Left lung (tissue), 10 donors: ENCODE results near the gene SPTBN5. TPM values are rescaled to one million over a fixed set of nuclear protein-coding genes. Genes with fewer than 3 reads are reported as not detected.

ENCODE experiments used
- ATAC-seq: fragments of 200-7000 bp; cut with Tn5 transposase; one replicate; pipeline ENCODE4 v1.9.1; 2020; ENCODE audit warnings: moderate library complexity
- DNase-seq, 4 donors: peaks; one replicate each; pipeline ENCODE4 v3.0.0-alpha.2; 2013 to 2020
- H3K27ac ChIP-seq, 2 donors: fragments of 200-600 bp; sonication (generic) in 1 of 2; one replicate each; pipeline versions ENCODE4 v1.5.0 to v1.8.0; 2020 to 2021
- H3K27me3 ChIP-seq, 2 donors: fragments of 200-600 bp; sonication (generic) in 1 of 2; one replicate each; pipeline versions ENCODE4 v1.5.0 to v1.8.0; 2020 to 2021
- H3K36me3 ChIP-seq, 2 donors: fragments of 200-600 bp; sonication (generic) in 1 of 2; one replicate each; pipeline versions ENCODE4 v1.5.0 to v1.8.0; 2020 to 2021
- H3K4me1 ChIP-seq, 2 donors: fragments of 200-600 bp; one replicate each; pipeline ENCODE4 v1.8.0; 2021
- H3K4me3 ChIP-seq, 2 donors: fragments of 200-600 bp; sonication (generic) in 1 of 2; one replicate each; pipeline versions ENCODE4 v1.5.0 to v1.8.0; 2020 to 2021; ENCODE audit warnings: mild to moderate bottlenecking in 1 of 2
- H3K9me3 ChIP-seq, 2 donors: fragments of 200-600 bp; sonication (generic) in 1 of 2; one replicate each; pipeline versions ENCODE4 v1.5.0 to v1.8.0; 2020 to 2021
- CTCF ChIP-seq, 2 donors: fragments of 200-600 bp; sonication (generic) in 1 of 2; IDR thresholded peaks; one replicate each; pipeline versions ENCODE4 v1.5.0 to v1.8.0; 2021; ENCODE audit warnings: antibody characterized with exemption in 2 of 2
- intact Hi-C, 2 donors: fragments of 100-400 bp; cut with DNase I; formaldehyde crosslinking; loops; one replicate each; pipeline versions ENCODE4 v1.11.2 to v1.14.2; 2022
- polyA plus RNA-seq, 6 donors: library from polyadenylated mRNA; unstranded; fragments of 120-200 nt; gene quantifications; one replicate each; pipeline ENCODE4 v1.2.1, GENCODE V29; 2013; ENCODE audit not compliant: insufficient read length in 6 of 6
- total RNA-seq, 2 donors: library from RNA; stranded (reverse); fragmentation: NEBNext Ultra II Directional; extraction: Animal tissue kit (Norgen Biotek cat#: 25700); gene quantifications; one replicate each; pipeline ENCODE4 v1.2.1, GENCODE V29; 2021
- donor health status: DM: no; HTN: yes; CAD: no.
- donor health status: DM: no; HTN: no; CAD: no.

SPTBN5 gene
- total and polyA plus RNA-seq, 8 donors, result 0.67 to 4.8 (median 1.3) TPM

GRCh38 chr15:41806291-41807181 is 87.3 kb downstream of the SPTBN5 start:
- Histone ChIP-seq H3K27me3 (no peaks in the 10 kb centered on the region), H3K4me1 (peaks cover 0 to 16% of the 10 kb centered on the region in 2 donors), H3K9me3 (no peaks in the 10 kb centered on the region), H3K27ac (no peak overlapping the region), H3K36me3 (peaks cover 0 to 18% of the 10 kb centered on the region in 2 donors), H3K4me3 (no peak overlapping the region)
- TF ChIP-seq CTCF (IDR thresholded peaks at IDR 0.05), result no peak
- intact Hi-C loops, result no loop called here
- DNase-seq, result peak in 1 of 4 donors; percentile 57
- ATAC-seq, result peak; percentile 88

GRCh38 chr15:41805711-41806110 is 88.1 kb downstream of the SPTBN5 start:
- no peak for TF ChIP-seq CTCF (IDR thresholded peaks at IDR 0.05)
- no peak overlapping the region for H3K27ac ChIP-seq
- no peaks in the 10 kb centered on the region for H3K9me3 ChIP-seq
- H3K4me1 ChIP-seq, result peaks cover 0 to 7% of the 10 kb centered on the region in 2 donors
- H3K4me3 ChIP-seq, result no peak overlapping the region
- no peak for ATAC-seq
- no peaks in the 10 kb centered on the region for H3K27me3 ChIP-seq
- H3K36me3 ChIP-seq, result peaks cover 0 to 20% of the 10 kb centered on the region in 2 donors
- no peak for DNase-seq
- intact Hi-C loops, result no loop called here

DNA sequence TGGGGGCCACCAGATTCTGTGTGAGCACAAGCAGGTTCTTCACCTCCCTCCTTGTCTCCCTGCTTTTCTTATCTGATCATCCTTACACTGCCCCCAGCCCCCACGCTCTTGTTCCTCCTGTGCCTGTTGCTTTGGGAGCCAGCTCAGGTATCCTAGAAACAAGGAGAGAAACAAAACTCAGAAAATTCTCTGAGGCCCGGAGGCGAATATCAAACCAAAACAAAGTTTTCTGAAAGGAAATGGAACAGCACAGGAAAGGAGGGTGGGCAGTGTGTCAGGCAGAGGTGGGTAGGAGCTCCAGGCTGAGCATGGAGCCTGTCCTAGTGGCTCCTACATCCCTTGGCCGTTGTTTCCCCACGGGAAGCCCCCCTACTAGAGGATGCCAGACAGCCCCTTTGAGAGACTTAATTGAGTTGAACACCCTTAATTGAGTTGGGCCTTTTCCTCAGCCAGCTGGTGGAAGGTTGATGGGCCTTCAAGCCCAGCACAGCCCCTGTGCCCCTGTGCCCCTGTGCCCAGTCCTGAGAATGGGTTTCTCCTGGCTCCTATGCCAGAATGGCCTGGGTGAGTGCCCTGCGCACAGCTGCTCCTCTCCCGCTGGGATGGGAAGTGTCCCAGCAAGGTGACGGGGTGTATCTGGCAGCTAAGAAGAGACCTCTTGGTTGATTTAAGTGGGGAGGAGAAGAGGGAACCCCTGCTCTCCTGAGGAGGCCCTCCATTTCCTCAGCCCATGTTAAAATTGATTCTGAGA is 88.8 kb downstream of the SPTBN5 start:
- no peaks in the 10 kb centered on the region for H3K27me3 ChIP-seq
- H3K27ac ChIP-seq, result no peak overlapping the region
- H3K4me3 ChIP-seq, result no peak overlapping the region
- no peak for DNase-seq
- no peak for TF ChIP-seq CTCF (IDR thresholded peaks at IDR 0.05)
- intact Hi-C loops, result no loop called here
- H3K4me1 ChIP-seq, result peaks cover 0 to 7% of the 10 kb centered on the region in 2 donors
- H3K36me3 ChIP-seq, result peaks cover 0 to 25% of the 10 kb centered on the region in 2 donors
- no peak for ATAC-seq
- no peaks in the 10 kb centered on the region for H3K9me3 ChIP-seq

- Histone ChIP-seq H3K27me3 (no peaks in the 10 kb centered on the region), H3K36me3 (peaks cover 0 to 22% of the 10 kb centered on the region in 2 donors), H3K4me1 (peaks cover 0 to 4% of the 10 kb centered on the region in 2 donors), H3K27ac (no peak overlapping the region), H3K9me3 (no peaks in the 10 kb centered on the region), H3K4me3 (no peak overlapping the region)
- ATAC-seq (no peak), DNase-seq (no peak)
- intact Hi-C loops, result no loop called here
- TF ChIP-seq CTCF (IDR thresholded peaks at IDR 0.05), result no peak
Observed at GRCh38 chr15:41804361-41804760, 89.5 kb downstream of the SPTBN5 start.
